GM19438 (cell line): ENCODE data around the gene CCL28.
A peak's percentile ranks its signal among the peaks of the same experiment; 100 is the strongest.
"Not testable (repeated sequence)": the region's sequence is repeated elsewhere in the genome, so short reads cannot be mapped to it uniquely, and the experiment has no call there.

Experiments
- ATAC-seq: cut with Tn5 transposase; IDR thresholded peaks from one replicate; pipeline ENCODE4 v1.9.1; 2021; ENCODE audit warnings: low read depth; ENCODE audit not compliant: unreplicated experiment

Gene CCL28

GRCh38 chr5:43411495-43411894 lies 696 bp downstream of the CCL28 start:
- ATAC-seq, result no peak

- no peak for ATAC-seq
Measured at GRCh38 chr5:43410414-43410813, 1.8 kb downstream of the CCL28 start.

GRCh38 chr5:43409809-43410271 lies 2.4 kb downstream of the CCL28 start:
- ATAC-seq, result no peak

GRCh38 chr5:43402524-43403066 lies 9.6 kb downstream of the CCL28 start:
- not testable (repeated sequence) for ATAC-seq

DNA sequence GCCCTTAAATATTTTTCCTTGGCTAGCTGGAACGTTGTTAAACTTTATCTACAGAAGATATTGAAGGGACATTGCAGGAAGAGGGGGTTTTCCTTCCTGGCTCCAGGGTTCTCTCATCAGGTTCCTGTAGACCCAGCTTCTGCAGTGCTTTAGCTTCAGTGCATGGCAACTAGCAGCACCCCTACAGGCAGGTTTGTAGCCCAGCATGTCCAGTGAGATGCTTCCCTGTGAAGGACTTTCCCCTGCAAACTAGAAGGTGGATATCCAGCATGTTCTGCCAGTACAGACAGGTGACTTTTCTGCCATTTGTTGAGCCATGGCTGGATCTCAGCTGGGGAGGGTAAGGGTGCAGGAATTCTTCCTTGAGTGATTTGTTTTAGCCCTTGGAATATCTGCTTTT lies 10.4 kb downstream of the CCL28 start:
- no peak for ATAC-seq

DNA sequence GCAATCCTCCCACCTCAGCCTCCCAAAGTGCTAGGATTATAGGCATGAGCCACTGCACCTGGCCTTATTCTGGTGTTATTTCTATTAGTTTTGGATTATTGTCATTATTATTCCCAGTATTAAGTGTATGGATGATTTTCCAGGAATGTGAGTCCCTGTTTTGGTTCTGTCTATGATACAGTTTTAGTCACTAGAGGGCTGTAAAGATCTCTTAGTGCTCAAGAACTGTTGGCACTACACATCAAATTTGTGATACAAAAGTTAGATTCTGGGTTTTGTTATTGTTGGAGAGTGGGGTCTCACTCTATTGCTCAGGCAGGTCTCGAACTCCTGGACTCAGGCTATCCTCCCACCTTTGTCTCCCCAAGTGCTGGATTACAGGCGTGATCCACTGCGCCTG lies 12.1 kb downstream of the CCL28 start:
- ATAC-seq, result no peak

DNA sequence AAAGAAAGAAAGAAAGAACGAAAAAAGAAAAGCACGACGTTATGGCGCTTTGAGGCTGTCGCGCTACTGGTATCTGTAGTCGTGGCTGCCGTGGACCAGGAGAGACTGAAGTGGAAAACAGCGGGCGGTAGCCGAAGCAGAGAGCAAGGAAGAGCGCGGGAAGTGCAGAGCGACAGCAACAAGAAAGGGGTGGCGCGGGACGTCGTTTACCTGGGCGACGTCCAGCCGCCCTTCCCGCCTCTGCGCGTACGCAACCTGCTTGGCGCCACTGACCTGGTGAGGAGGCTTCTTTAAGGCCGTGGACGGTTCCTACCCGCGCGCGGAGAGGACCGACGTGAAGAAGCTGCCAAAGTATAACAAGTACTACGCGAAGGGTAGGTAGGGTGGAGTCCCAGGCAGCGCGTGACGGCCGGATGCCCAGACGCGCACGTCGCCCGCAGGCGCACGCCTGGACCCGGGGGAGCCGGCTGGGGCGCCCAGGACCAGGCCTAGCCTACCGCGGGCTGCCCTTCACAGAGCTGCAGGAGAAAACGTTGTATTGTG lies 15.4 kb downstream of the CCL28 start:
- ATAC-seq, result peak; percentile 95

DNA sequence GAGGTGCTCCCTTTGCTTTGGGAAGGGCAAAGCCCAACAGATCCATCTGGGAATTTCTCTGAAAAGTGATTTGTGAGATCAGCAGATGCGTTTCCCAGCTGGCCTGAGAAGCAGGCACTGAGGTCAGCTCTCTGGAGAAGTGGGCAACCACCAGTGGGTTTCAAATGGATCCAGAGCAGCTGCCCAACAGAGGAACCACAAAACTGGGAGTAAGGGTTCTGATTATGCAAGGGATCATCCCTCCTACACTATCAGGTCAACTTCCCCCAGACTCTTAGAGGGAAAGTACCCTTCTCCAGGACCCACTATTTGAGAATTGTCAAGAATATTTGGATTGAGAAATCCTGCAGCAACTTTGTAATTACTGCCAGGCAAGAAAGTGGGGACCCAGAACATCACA lies 21.7 kb downstream of the CCL28 start:
- no peak for ATAC-seq

- ATAC-seq, result no peak
Measured at GRCh38 chr5:43389679-43390329, 22.4 kb downstream of the CCL28 start.

DNA sequence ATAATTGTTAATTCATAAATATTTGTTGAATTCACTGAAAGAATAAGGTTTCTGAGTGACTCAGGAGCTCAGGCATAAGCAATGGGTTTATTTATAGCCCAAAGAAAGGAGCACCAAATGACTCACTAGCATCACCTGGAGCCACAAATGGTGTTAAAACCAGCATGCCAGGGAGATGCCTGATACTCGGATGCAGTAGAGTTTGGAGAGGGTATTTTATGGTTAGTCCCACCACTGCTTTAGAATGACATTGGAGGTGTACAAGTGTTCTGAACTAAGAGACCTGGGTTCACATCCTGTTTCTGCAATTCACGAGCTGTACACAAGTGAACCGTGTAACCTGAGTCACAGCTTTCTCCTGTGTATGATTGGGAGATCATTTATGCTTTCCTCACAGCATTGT lies 25.2 kb downstream of the CCL28 start:
- ATAC-seq, result no peak

DNA sequence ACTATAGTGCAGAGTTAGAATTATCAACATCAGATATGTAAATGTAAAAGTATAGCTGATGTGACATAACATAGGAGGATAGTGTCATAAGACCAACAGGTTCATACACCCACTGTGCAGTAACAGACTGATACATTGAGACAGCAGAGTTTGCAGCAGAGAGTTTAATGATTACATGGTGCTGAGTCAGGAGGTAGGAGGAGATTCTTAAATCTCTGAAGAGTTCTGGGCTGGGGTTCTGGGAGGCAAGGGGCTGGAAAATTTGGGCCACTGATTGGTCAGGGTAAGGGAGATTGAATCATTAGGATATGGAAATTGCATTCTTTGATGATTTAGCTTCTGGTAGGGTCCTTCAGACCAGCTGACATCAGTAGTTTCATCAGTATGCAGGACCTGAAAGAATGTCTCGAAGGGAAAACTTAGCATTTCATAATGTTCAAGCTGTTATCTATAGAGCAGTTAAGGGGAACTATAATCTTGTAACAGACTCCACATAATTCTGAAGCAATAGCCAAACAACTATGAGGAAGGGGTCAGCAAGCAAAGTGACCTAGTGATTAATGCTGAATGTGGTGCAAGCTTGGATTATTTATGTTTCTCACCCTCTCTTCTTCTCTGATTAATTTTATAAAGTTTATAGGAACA lies 35.6 kb downstream of the CCL28 start:
- ATAC-seq, result no peak

GRCh38 chr5:43371821-43372220 lies 40.4 kb downstream of the CCL28 start:
- no peak for ATAC-seq

GRCh38 chr5:43370352-43370751 lies 41.8 kb downstream of the CCL28 start:
- no peak for ATAC-seq

DNA sequence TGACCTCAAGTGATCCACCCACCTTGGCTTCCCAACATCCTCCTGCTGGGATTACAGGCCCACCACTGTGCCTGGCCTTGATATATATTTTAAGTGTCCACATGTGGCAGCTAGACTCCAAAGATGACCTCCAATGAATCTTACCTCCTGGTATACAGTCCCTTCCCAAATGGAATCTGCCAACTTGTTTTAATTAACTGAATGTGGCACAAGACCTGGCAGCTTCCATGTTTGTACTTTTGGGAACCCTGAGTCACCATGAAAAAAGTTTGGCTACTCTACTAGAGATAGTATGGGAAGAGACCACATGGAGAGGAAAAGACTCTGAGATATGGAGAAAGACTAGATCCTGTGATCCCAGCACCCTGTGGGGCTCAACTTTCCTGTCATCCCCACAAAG lies 42.5 kb downstream of the CCL28 start:
- ATAC-seq, result no peak

DNA sequence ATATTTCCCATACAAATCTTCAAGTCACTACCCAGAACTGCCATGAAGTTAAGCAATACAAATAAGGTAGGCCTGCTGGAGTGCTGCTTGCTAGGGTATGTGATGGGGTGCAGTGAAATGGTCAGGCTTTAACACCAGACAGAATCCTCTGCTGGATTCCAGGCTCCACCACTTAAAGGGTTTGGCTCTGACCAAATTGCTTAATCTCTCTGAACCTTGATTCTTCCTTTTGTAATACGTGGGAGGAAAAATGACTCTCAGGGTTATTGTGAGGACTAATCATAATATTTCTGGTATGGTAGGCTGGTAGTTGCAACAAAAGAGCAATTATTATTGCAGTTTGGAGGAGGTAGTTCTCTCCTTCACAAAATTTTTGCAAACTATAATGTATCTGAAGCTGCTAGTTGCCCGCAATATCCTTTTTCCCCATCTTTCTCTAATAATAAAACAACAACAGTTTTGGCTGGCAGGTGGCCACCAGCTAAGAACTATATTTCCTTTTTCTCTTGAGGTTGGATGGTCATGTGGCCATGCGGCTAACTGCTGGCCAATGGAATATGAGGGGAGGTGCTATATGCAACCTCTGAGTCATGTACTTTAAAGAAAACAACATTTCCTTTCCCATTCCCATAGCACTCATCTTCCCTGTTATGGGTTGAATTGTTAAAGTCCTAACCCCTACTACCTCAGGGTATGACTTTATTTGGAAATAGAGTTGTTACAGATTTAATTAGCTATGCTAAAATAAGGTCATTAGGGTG lies 44.1 kb downstream of the CCL28 start:
- ATAC-seq, result no peak

- ATAC-seq, result no peak
Measured at GRCh38 chr5:43367453-43367852, 44.7 kb downstream of the CCL28 start.

GRCh38 chr5:43366680-43367246 lies 45.4 kb downstream of the CCL28 start:
- ATAC-seq, result not testable (repeated sequence)

DNA sequence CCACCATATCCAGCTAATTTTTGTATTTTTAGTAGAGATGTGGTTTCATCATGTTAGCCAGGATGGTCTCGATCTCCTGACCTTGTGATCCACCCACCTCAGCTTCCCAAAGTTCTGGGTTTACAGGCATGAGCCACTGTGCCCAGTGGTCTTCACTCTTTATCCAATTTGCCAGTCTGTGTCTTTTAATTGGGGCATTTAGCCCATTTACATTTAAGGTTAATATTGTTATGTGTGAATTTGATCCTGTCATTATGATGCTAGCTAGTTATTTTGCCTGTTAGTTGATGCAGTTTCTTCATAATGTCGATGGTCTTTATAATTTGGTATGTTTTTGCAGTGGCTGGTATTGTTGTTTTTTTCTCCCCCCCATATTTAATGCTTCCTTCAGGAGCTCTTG lies 47.0 kb downstream of the CCL28 start:
- ATAC-seq, result not testable (repeated sequence)

- ATAC-seq, result no peak
Measured at GRCh38 chr5:43363445-43364152, 48.6 kb downstream of the CCL28 start.
